ENCODE measurements around the gene MYRIP.
"Not testable (repeated sequence)": the region's sequence is repeated elsewhere in the genome, so short reads cannot be mapped to it uniquely, and the experiment has no call there.

MYRIP gene

DNA sequence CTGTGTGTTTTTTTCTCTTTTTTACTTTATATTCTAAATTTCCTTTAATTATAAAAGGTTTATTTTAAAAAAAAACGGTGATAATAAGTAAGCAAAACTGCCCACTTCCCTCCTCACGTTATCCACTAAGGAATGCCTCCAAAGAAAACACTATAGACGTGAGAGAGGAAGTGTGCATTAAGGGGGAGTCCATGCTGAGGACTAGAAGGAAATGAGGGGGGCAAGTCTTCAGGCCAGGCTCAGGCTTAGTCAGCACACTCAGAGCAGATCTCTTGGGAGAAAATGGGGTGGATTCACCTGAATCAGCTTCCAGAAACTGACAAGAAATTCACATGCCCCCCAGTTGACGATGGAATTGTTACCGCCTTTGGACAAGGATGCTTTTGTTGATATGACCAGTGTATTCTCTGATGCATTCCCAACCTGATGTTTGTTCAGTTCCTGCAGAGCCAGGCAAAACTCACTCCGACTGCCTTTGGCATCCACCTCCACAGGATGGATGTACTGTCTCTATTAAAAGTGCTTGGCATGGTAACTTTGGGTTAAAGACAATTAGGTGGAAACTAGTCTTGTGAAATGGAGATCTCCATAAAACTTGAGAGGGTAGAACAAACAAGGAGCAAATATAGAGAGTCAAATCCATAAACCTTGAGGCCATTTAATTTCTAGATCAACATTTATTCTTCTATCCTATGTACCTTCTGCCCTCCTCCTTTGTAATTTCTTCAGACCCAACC is 167.8 kb downstream of the MYRIP start:
- DNase-seq = no peak

DNA sequence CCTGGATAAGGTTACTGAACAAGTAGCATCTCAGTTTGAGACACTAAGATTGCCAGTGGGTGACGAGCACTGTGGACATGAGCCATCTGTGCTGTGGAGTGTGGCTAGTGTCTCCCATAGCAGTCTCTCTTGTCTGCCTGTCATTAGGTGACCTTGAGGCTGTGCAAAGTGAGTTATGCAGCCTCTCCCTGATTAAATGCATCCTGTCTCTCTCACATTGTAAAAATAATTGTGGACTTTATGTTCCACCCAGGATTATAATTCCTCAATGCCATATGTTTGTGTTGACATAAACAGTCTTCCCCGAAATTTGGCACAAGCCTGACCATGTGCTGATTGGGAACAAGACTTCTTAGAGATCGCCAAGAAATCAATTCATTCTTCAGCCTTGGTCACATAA is 168.9 kb downstream of the MYRIP start:
- no peak for DNase-seq

DNA sequence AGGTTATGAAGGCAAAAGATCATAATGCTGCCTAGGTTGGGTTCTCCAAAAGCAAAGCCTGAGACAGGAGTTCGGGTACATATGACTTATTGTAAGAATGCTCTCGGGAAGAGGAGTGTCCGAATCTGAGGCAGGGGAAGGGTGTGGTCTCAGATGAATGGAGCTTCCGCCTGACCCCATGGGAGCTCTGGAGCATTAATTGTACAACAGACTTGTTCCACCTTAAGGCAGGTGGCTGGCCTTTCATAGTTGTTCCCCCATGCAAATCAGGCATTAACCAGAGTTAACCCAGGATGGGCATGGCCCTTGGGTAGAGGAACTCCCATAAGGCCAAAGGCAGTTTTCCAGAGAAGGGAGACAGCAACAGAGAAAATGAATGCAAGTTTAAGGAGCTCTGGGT is 170.6 kb downstream of the MYRIP start:
- no peak for DNase-seq

DNA sequence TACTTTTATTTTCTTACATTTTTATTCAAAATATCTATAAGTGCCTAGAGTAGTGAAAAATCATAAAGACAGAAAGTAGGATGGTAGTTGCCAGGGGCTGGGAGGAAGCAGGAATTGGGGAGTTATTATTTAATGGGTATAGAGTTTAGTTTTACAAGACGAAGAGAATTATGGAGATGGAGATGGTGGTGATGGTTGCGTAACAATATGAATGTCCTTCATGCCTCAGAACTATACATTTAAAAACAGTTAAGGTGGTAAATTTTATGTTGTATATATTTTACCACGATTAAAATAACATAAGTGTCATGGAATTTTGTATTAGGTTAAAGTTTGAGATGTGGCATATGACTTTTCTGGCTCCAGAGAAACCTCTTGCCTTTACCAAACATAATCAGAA is 171.4 kb downstream of the MYRIP start:
- no peak for DNase-seq

DNA sequence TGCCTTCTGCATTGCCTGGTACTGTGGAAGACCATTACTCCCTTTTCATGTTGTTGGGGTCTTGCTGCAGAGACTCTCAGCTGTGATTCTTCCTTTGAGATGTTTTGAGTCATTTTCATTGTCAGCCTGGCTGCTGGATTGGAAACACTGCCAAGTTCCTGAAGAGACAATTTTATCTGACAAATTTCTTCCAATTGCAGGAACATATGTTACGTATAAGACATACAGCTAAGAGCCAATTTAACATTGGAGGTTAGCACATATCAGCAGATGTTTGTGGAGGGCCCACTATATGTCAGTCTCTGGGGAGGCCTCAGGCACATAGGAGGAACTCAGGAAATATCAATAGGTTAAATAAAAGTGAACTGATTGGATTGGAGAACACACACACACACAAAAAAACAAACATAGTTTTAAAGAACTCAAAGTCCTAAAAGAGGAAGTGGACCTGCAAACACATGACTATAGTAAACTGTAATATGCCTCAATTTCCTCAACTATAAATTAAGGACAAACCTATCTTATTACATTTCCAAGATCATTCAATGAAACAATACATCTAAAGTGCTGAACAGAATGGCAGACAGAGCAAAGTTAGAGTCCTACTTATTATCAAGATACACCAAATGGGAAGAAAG is 172.3 kb downstream of the MYRIP start:
- DNase-seq = no peak

DNA sequence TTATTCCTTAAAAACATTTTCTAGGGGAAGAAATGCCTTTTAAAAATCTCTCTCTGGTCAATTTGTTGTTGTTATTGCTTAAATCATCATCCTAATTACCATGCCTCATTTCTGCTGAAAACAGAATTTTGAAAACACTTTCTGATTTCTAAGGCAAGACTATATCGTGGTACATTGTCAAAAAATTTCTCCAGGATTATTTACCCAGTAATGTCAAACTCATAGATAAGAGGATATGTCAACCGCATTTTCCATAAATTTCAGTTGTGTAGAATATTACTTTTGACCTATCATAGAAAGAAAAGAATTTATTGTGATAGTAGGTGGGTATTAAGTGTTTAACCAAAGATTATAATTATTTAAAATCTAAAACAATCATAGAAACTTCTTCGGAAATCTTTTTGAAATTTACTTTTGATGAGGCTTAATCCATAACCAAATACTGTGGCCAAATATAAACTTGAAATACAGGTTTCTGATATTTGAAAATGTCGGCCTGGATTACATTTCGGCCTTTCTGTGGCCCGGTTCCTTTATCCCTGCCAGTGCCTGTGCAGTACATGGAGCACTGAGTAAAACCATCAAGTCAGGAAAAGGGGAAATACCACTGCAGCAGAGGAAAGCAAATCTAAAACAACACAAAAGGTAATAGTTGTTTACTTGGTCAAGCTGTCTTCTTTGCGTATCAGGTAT is 173.4 kb downstream of the MYRIP start:
- no peak for DNase-seq

DNA sequence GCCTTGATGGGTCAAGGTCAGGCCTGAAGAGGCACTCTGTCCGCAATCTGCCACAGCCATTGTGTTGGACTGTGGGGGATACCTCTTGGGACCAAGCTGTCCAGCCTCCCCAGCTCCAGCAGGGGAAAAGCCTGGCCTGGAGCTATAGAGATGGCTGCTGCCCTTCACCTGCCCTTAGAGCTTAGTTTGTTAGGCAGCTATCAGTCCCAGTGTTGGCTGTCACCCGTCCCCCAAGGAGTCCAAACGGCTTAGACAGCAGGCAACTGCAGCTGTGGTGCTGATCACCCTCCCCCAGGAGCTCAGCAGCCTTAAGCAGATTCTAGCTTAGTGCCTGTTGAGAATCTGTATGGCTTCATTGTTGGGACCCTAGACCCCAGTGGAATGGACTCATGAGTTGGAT is 180.3 kb downstream of the MYRIP start:
- no peak for DNase-seq

DNA sequence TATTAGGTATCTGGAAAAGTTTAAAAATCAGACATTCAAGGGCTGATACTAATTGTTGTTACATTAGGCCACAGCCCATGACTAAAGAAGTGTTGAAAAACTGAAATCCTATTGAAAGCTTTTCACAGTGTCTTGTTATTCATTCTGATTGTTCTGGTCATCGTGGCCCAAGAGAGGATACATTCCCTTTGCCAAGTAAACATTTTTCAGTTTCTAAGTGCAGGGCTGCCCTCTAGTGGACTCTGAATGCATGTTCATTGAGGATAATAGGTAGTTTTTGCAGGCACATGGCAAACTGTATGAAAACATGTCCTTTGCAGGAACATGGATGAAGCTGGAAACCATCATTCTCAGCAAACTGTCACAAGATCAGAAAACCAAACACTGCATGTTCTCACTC is 181.1 kb downstream of the MYRIP start:
- DNase-seq = no peak

DNA sequence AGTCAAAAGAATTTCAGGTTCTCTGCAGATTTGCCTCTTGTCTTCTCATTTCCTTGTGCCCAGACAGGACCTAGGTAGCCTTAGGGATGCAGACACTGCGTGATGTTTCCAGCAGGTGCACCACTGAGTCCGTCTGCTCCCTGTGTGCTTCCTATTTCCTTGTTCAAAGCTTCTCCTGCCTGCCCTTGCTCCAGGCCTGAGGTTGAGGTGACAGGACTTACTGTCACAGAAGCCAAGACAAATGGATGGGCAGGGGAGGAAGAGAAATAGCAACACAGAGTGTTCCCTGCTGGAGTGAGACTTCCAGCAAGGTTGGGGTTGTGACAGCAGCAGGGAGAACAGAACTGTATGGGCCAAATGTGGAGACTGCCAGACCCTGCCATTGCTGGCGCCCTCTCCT is 199.4 kb downstream of the MYRIP start:
- no peak for DNase-seq

DNA sequence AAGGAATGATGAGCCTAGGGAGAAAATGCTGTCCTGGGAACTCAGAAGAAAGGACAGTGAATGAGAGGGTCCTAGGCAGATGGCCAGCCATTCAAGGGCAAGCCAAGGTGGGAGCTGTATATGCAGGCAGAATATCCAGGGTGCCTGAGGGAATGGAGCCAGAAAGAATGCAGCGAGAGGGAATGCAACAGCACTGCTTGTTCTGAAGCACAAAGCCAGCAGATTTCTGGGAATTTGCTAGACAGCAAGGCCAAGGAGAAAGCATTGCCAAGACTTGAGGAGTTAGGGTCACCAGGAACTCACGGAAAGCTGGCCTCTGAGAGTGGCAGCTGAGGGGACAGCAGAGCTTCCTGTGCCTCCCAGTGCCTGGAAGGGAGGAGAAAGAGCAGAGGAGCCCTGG is 200.6 kb downstream of the MYRIP start:
- DNase-seq = no peak

DNA sequence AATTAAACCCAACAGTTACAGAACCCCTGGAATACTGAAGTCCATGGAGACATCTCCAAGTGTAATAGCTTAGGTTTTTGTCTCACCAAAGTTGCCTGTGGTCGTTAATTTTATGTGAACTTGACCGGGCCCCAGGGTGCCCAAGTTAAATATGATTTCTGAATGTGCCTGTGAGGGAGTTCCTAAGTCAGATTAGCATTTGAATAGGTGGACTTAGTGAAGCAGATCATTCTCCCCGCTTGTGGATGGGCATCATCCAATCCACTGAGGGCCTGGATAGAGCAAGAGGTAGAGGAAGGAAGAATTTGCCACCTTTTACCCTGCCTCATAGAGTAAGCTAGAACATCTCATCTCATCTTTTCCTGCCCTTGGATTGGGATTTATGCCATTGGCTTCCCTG is 203.0 kb downstream of the MYRIP start:
- no peak for DNase-seq

DNA sequence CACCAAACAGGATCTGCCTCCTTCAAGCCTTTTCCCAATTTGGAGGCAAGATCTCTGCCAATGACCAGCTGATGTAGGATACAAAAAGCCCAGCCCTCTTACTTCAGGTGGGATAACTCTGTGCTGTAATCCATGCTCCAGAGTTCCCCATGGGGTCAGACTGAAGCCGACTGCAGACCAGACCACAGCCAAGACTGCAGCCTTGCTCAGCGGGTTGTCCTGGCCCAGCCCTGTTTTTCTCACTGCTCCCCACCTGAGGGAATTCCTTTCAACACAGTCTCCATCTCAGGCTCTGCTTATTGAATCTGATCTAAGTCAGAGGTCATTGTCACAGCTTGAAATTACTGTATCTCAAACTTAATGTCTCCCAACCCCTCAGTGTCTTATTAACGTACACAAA is 207.0 kb downstream of the MYRIP start:
- DNase-seq = no peak

DNA sequence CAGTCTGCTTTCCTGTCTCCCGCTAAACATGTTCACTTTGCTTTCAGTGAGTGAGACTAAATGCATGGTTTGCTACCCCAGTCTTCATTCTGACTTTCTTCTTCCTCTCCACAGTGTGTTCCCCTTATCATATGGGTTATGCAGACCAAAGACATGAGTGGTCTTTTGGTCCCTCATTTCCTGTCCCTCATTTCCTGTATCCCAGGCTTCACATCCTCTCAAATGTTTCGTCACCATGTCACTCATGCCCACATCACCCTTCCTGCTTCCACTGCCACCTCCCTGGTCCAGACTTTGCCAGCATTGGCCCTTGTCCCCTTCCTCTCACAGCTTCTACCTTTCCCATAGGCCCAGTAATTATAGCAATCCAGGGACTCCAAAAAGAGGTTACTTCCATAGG is 209.0 kb downstream of the MYRIP start:
- DNase-seq = no peak

DNA sequence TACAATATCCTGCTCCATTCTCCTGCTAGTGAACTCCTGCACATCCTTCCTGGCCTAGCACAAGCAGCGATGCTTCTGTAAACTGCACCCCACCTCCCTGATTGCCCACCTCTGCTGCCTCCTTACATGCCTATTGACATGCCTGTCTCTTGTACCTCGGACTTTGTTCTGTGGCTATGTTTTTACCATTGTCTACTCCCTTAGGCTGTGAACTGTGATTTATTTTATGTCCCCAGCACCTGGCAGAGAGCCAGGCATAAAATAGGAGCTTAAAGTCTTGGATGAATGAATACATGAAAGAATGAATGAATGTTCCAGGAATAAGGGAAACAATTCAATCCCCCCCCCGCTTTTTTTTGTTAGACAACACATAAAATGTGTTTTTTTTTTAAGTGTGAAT is 210.0 kb downstream of the MYRIP start:
- no peak for DNase-seq

DNA sequence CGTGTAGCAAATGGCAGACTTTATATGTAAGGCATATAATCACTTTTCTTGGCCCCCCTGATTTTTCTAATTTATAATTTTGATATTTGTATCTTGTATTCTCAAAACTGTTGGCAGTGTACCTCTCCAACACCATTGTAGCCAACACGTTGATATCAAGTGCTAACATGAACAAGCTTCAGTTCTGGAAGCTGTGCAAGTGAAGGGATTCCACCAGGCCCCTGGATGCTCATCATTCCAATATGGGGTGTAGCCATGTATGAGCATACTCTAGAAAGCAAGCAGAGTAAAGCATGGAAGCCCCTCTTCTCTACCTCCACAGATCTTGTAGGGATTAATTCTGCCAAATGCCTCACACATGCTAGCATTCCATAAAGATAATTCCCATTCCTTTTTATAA is 211.3 kb downstream of the MYRIP start:
- no peak for DNase-seq

DNA sequence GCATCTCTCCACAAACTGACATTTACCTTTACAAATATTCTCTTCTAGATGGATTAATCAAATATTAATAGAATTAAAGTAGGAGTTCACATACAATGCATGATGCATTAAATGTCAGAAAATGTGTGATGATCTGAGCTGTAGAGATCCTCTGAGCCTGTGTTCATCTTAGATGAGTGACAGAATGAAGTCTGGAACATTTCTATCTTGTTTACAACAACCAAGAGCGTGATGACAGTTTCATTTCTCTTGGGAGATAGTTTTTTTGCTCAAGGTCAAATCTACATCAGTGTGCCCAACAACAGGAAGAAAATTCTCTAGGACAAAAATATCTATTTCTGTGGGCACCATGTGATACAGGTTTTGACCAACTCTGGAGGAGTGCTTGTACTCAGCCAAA is 211.9 kb downstream of the MYRIP start:
- DNase-seq = no peak

DNA sequence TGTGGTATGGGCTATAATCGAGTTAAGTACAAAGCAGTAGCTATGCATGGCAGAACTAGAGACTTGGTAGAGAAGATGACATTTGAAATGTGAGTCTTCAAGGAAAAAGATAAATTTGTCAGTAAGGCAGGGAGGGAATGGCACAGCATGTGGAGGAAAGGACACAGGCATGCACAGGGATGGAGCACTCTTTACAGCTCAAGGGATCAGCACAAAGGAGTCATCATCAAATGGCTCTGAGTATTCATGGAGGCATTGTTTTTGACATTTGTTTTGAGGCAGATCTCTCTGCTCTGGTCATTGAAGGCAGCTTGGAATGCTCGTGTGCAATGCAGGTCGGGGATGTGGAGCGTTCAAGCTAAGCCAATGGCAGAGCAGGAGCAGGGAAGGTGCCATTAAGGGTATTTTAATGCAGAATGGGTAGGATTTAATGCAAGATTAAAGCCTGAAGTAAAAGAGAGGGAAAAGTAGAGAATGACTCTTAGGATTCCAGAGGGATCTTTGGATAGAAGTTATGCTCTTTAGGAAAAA is 213.0 kb downstream of the MYRIP start:
- no peak for DNase-seq

DNA sequence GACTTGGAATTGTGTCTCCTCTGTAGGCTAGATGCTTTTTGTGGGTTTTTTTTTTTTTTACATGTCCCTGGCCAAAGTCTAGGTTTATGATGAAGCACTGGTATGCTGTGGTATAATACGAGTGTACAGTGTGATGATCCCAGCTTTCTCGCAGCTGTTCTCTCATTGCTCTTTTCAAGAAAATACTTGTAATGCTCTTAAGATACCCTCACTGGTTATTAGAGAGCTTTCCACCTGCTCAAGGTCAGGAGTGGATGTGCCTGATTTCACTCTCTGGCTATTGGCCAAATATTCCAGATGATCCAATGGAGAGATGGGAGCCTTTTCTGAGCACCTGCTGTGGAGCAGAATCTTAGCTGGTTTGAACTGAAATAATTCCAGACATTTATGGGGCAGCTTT is 215.1 kb downstream of the MYRIP start:
- DNase-seq = no peak

DNA sequence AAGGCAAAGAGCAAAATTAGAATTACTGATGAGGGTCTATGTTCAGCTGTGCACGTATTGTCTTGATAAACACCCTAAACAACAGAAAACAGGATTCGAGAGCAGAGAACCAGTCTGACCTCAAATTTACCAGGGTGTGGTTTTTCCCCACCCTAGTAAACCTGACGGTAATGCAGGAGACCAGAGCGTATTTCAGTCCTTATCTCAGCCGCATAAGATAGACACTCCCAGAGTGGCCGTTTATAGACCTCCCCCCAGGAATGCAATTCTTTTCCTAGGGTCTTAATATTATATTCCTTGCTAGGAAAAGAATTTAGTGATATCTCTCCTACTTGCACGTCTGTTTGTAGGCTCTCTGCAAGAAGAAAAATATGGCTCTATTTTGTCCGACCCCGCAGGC is 216.5 kb downstream of the MYRIP start:
- not testable (repeated sequence) for DNase-seq

DNA sequence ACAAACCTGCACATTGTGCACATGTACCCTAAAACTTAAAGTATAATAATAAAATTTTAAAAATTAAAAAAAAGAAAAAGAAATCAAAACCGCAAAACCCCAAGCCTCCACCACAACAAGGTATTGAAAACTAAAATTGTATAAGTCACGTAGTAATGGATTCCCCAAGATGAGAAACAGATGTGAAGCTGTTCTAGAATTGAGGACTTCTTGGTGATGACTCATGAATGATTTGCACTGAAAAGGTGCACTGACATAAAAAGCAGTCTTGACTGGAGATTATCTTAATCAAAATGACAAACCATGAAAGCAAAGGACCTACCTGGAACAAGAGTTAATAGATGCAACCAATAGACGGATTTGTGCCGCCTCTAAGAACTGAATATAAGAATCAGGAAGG is 225.8 kb downstream of the MYRIP start:
- no peak for DNase-seq

DNA sequence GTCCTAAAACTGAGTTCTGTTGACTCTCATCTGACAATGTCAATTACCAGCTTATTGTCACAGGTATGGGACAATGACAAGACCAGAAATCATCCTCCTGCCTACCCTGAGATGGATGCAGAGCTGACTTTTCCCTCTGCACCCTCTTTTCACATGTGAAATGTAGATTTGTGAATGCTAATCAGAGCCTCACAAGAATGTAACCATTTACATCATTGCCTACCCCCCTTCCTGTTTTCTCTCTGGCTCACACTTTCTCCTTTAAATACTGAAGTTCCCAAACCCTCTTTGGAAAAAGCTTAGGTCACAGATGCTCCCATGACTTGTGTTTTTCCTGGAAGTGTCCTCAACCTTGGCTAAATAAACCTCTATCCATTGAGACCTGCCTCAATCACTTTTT is 228.2 kb downstream of the MYRIP start:
- no peak for DNase-seq

DNA sequence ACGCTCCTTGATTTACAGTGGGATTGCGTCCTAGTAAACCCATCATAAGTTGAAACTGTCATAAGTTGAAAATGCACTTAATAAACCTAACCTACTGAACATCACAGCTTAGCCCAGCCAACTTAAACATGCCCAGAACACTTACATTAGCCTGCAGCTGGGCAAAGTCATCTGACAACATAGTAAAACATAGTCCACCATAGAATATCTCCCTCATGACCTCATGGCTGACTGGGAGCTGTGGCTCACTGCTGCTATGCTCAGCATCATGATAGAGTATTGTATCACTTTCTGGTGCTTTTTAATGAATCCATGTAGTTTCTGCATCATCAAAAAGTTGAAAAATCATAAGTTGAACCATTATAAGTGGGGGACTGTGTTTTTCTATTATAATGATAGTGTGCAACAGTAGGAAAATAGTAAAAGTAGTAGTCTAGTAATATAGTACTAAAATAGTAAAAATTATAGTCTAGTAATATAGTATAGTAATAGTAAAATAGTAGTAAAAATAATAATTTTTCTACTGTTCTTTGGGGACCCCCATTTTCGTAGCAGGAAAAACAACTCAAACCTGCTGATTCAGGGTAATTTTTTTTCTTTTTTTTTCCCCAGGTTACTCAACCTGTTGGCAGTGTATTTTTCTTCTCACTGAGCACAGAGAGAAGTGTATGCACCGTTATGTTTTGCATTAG is 233.5 kb downstream of the MYRIP start:
- no peak for DNase-seq

DNA sequence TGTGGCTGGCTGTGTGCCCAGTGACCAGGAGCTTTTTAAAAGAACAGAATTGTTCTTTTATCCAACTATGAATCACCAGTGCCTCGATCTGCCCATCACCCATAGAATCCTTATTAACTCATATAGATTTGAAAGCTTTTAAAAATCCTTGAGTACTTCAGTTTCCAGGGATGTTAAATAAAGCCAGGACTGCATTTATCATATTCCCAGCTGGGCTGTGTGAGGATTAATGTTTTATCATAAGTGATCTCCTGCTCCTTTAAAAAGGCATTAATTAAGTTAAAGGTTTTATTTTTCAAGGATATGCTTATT is 234.0 kb downstream of the MYRIP start:
- DNase-seq = no peak

DNA sequence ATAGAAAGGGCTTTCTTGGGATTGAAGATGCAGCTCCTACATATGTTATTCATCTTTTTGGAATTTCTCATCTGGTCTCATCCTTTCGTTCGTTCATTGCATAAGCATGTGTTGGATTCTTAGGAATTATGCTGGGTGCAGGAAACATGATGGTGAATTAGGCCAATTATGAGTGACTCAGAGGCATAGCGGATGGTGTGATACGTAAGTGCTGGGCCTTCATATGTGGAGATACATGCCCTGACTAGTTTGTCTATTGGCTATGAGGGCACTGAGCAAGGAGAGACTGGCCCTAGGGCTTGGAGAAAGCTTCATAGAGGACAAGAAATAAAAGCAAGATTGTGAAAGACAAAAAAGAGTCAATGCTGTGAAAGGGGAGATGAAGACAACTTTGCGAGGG is 235.1 kb downstream of the MYRIP start:
- DNase-seq = no peak
